Heart left ventricle (tissue), 13 donors: ENCODE results near the gene WWOX.

Source experiments
- POLR2A ChIP-seq, 2 donors: fragments of 450-650 bp; IDR thresholded peaks; one replicate each; pipeline ENCODE4 v1.6.1; 2017; ENCODE audit warnings: antibody characterized with exemption in 2 of 2, mild to moderate bottlenecking in 2 of 2, moderate library complexity in 2 of 2
- TF ChIP-seq, protein P1 (sequence below), 12 donors: fragments of 200-600 bp; sonication (generic) in 4 of 12; IDR thresholded peaks; one replicate each; pipeline versions ENCODE4 v1.5.0 to v1.8.0; 2018 to 2022; ENCODE audit warnings: antibody characterized with exemption in 12 of 12, mild to moderate bottlenecking in 5 of 12
- donor health status: ischemic (EF 13 %, LVEDD 7.1; RV severe dilation, severe dysfunction).
- donor health status: DM: no; HTN: yes; CAD: no.
- donor health status: DM: no; HTN: no; CAD: no.
- donor health status: ischemic (EF 25% LVEDD 6.9; RV normal size, moderate dysfunction).
- donor health status: ischemic (EF 25% LVEDD 5.7; RV mildly dilated, moderate dysfunction).
- donor health status: ischemic (EF 35%, LVEDD 5.7; RV mildly dilated, moderate dysfunction).
- donor health status: nonischemic (EF 11% LVEDD 7.7; RV severe dilation, severe dysfunction).
- donor health status: DM: yes; HTN: yes; CAD: no.
- donor health status: PGD.
- donor health status: ischemic (EF 29% LVEDD 5.4; RV normal size, mild dysfunction).
- donor health status: nonischemic (EF 23%, LVEDD 6.1; RV moderate dilation, normal function).

DNA sequence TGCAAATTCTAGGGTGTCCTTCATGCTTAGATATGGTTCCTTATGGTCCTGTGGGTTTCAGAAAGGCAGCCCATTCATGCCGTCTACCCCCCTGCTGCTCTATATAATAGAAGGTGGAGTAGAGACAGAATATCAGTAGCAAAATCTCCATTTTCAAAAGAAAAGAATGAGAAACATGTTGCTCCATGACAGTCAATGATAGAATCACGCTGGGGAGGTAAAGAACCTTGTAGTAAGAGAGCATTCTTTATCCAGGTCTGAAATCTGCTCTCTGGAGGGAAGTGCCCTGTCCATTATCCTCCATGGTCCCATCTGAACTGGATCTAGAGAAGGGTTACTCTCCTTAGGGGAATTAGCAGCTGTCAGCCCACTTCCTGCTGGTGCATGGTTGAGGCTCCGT is 272.8 kb downstream of the WWOX start:
- TF ChIP-seq, protein P1, sequence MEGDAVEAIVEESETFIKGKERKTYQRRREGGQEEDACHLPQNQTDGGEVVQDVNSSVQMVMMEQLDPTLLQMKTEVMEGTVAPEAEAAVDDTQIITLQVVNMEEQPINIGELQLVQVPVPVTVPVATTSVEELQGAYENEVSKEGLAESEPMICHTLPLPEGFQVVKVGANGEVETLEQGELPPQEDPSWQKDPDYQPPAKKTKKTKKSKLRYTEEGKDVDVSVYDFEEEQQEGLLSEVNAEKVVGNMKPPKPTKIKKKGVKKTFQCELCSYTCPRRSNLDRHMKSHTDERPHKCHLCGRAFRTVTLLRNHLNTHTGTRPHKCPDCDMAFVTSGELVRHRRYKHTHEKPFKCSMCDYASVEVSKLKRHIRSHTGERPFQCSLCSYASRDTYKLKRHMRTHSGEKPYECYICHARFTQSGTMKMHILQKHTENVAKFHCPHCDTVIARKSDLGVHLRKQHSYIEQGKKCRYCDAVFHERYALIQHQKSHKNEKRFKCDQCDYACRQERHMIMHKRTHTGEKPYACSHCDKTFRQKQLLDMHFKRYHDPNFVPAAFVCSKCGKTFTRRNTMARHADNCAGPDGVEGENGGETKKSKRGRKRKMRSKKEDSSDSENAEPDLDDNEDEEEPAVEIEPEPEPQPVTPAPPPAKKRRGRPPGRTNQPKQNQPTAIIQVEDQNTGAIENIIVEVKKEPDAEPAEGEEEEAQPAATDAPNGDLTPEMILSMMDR (IDR thresholded peaks at IDR 0.05) = no peak
- TF ChIP-seq POLR2A (IDR thresholded peaks at IDR 0.05) = no peak
